Naive thymus-derived CD8-positive, alpha-beta T cell (primary cell): ENCODE measurements around the gene TTC21A. TPM values are rescaled to one million over a fixed set of nuclear protein-coding genes. Genes with fewer than 3 reads are reported as not detected.
"Not testable (repeated sequence)": the region's sequence is repeated elsewhere in the genome, so short reads cannot be mapped to it uniquely, and the experiment has no call there.

Experiments
- ATAC-seq, 2 donors: fragments of 150-1000 bp; cut with Tn5 transposase in 1 of 2; sonication (Bioruptor Pico), chemical (Tn5 transposase) in 1 of 2; 1 replicate in 1 of 2; 2 replicates in 1 of 2; pipeline ENCODE4 v1.10.0; 2021; ENCODE audit warnings: mild to moderate bottlenecking in 2 of 2, moderate library complexity in 2 of 2
- POLR2A ChIA-PET: fragments of 350-600 bp; sonication (Branson Sonifier 250); formaldehyde crosslinking; loops from one replicate; lab custom pipeline; 2021; ENCODE audit warnings: antibody characterized with exemption; lab: Charles Lee
- DNase-seq, 10 donors: peaks; one replicate each; pipeline versions ENCODE4 v3.0.0 to v3.0.0-alpha.2; 2020 to 2022
- H3K27ac Mint-ChIP-seq, 10 donors: one replicate each; pipeline ENCODE4 v1.8.0; 2020 to 2022; ENCODE audit warnings: mild to moderate bottlenecking in 10 of 10, mixed read lengths in 10 of 10, moderate library complexity in 4 of 10, inconsistent platforms in 1 of 10
- H3K27me3 Mint-ChIP-seq, 5 donors: one replicate each; pipeline ENCODE4 v1.8.0; 2021 to 2022; ENCODE audit warnings: mixed read lengths in 5 of 5
- H3K36me3 Mint-ChIP-seq, 3 donors: one replicate each; pipeline ENCODE4 v1.8.0; 2020 to 2022; ENCODE audit warnings: mixed read lengths in 3 of 3, mild to moderate bottlenecking in 2 of 3, inconsistent platforms in 1 of 3
- H3K4me1 Mint-ChIP-seq, 4 donors: one replicate each; pipeline ENCODE4 v1.8.0; 2021 to 2022; ENCODE audit warnings: mixed read lengths in 4 of 4
- H3K4me3 Mint-ChIP-seq, 10 donors: one replicate each; pipeline ENCODE4 v1.8.0; 2020 to 2022; ENCODE audit warnings: mild to moderate bottlenecking in 10 of 10, mixed read lengths in 10 of 10, moderate library complexity in 6 of 10, inconsistent platforms in 1 of 10
- H3K9me3 Mint-ChIP-seq, 9 donors: one replicate each; pipeline ENCODE4 v1.8.0; 2020 to 2022; ENCODE audit warnings: mixed read lengths in 9 of 9, mild to moderate bottlenecking in 3 of 9, inconsistent platforms in 1 of 9, moderate library complexity in 1 of 9
- polyA plus RNA-seq, 3 donors: library from polyadenylated mRNA; unstranded; fragments of 300-500 nt; fragmentation: Illumina TruSeq; gene quantifications; one replicate each; pipeline ENCODE4 v1.2.3, GENCODE V29; 2021
- total RNA-seq, 8 experiments: library from RNA in 2 of 8; stranded (reverse) in 2 of 8; gene quantifications; one replicate each; pipeline ENCODE4 v1.2.3 and lab custom pipeline; 2021 to 2026

The TTC21A gene
- total and polyA plus RNA-seq, 5 experiments from 2014 or later: 0.50 to 8.7 (median 0.94) TPM

DNA sequence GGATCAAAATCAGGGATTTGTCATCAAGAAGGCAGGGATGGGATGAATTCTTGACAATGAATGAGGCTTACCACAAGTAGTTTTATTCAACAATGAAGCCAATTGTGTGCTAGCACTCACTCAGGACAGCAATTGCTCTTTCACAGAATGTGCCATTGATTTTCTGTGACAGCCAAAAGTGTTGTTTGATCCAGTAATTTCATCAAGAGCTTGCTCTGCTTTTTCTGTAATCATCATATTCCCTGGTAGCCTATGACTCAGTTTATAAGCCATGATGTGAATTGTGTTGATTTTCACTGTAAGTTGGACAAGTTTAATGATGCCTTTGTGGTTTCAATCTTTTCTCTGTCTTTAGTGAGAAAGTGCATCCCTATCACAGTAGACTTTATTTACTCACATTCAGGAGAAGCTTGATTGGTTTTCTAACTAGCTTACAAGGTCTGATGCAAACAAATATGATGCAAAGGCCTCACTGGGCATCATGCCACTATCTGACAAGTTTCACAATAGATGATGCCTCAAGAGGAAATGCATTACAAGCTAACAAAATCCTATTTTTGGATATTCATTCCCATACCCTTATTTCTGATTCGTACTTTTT, 59.6 kb downstream of the TTC21A start:
- no peaks in the 10 kb centered on the region for H3K4me1 Mint-ChIP-seq
- H3K4me3 Mint-ChIP-seq: no peak overlapping the region
- no peak for DNase-seq
- peaks cover 0 to 3% (median 0%) of the 10 kb centered on the region in 5 donors for H3K27me3 Mint-ChIP-seq
- no peaks in the 10 kb centered on the region for H3K36me3 Mint-ChIP-seq
- POLR2A ChIA-PET: no interaction called here
- H3K9me3 Mint-ChIP-seq: no peaks in the 10 kb centered on the region
- no peak overlapping the region for H3K27ac Mint-ChIP-seq
- ATAC-seq: no peak

DNA sequence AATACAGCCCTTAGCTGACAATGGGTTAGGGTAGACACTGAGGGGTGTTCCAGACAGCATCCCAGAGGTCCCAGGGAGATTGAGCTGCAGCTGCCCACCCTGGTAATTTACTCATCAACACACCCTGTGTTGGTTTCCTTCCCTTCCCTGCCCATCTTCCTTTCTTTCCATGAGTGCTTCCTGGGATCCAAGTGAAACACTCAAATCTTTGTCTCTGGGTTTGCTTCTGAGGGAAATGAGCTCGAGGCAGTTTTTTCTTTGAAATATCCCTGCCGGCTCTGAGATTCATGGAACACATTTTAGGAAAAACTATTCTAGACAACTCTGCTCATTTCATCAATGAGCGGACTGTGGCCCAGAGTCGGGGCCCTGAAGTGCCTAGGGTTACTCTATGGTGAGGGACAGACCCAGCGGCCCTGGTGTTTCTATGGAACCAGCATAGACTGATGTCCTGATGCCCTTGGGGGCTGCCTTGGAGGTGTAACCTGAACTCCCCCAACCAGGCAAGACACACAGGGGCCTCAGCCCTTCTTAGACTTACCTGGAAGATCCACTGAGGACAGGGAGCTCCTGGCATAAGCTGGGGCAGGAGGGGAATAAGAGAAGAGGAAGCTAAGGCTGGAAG, 60.8 kb downstream of the TTC21A start:
- no peak overlapping the region for H3K4me3 Mint-ChIP-seq
- peaks cover 0 to 2% (median 0%) of the 10 kb centered on the region in 4 donors for H3K4me1 Mint-ChIP-seq
- ATAC-seq (no peak), DNase-seq (peak in 1 of 10 donors; percentile 1)
- POLR2A ChIA-PET: no interaction called here
- H3K27me3 Mint-ChIP-seq: peaks cover 0 to 2% (median 0%) of the 10 kb centered on the region in 5 donors
- H3K36me3 Mint-ChIP-seq: no peaks in the 10 kb centered on the region
- H3K27ac Mint-ChIP-seq: no peak overlapping the region
- H3K9me3 Mint-ChIP-seq: no peaks in the 10 kb centered on the region

DNA sequence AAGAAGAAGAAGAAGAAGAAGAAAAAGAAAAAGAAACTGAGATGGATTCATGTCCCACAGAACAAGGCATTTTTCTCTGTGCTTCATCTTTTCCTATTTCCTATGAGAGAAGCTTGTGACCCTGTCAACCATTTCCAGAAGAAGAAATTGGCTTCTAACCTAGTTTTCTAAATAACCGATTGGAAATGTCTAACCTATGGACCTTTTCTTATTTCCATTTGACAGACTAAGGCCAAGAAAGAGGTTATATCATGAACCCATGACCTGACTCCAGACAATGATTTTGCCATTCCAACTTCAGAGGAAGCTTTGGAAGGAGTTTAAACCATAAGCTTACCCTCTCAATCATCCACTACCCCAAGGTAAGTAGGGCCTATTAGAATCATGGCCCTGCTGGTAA, 62.2 kb downstream of the TTC21A start:
- DNase-seq (no peak), ATAC-seq (no peak)
- Mint-ChIP-seq H3K9me3 (peaks cover 0 to under 1% (median 0%) of the 10 kb centered on the region in 9 donors), H3K36me3 (no peaks in the 10 kb centered on the region), H3K4me1 (peaks cover 0 to 2% (median 0%) of the 10 kb centered on the region in 4 donors), H3K4me3 (no peak overlapping the region), H3K27me3 (no peaks in the 10 kb centered on the region), H3K27ac (peak overlapping the region in 2 of 10 donors; percentile 53 to 79)
- POLR2A ChIA-PET: no interaction called here

DNA sequence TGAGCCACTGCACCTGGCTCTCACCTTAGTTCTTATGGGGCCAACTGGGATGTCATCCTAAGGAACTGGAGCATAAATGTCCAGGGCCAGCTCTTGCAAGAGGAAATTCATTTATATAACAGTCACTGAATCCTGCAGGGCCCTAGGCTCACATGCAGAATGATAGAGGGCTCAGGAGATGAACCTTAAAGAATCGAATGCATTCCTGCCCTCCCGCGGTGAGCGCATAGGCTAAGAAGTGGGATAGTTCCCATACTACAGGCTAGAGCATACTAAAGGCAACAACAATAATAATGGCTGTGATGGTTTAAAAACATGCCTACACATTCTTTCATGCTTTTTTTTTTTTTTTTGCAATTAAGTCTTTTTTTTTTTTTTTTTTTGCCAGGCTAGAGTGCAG, 63.0 kb downstream of the TTC21A start:
- ATAC-seq (no peak), DNase-seq (no peak)
- Mint-ChIP-seq H3K4me3 (no peak overlapping the region), H3K36me3 (no peaks in the 10 kb centered on the region), H3K9me3 (peaks cover 0 to 3% (median 0%) of the 10 kb centered on the region in 9 donors), H3K4me1 (peaks cover 0 to 2% (median 0%) of the 10 kb centered on the region in 4 donors), H3K27me3 (no peaks in the 10 kb centered on the region), H3K27ac (no peak overlapping the region)
- POLR2A ChIA-PET: no interaction called here

DNA sequence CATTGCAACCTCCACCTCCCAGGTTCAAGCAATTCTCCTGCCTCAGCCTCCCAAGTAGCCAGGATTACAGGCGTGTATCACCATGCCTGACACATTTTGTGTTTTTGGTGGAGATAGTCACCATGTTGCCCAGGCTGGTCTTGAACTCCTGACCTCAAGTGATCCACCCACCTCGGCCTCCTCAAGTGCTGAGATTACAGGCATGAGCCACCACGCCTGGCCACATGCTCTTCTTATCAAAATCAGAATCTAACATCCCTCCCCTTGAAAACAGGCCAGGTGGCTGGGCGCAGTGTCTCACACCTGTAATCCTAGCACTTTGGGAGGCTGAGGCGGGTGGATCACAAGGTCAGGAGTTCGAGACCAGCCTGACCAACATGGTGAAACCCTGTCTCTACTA, 63.4 kb downstream of the TTC21A start:
- POLR2A ChIA-PET, H3K36me3 Mint-ChIP-seq, H3K4me1 Mint-ChIP-seq, H3K27ac Mint-ChIP-seq, H3K9me3 Mint-ChIP-seq, H3K27me3 Mint-ChIP-seq, H3K4me3 Mint-ChIP-seq, ATAC-seq: not testable (repeated sequence)
- peak in 1 of 10 donors; percentile 7 for DNase-seq

DNA sequence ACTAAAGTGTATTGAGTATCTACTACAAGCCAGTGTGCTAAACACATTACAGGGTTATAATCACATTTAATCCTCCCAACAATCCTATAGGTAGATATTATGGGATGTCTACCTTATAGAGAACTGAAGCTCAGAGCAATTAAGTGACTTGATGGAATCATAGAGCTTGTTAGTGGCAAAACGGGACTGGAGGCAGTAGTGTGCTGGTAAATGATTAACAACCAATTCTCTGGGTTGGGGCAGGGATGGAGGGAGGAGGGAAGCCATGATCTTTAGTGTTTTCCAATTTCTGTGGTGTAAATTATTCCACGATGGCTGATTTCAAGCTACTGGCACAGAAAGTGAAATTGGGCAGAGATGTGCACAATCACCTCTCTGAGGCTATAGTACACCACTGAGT, 64.4 kb downstream of the TTC21A start:
- no peak overlapping the region for H3K4me3 Mint-ChIP-seq
- H3K9me3 Mint-ChIP-seq: peaks cover 0 to 3% (median 0%) of the 10 kb centered on the region in 9 donors
- peaks cover 0 to 8% (median 2%) of the 10 kb centered on the region in 4 donors for H3K4me1 Mint-ChIP-seq
- POLR2A ChIA-PET: no interaction called here
- H3K27ac Mint-ChIP-seq: no peak overlapping the region
- ATAC-seq (no peak), DNase-seq (no peak)
- no peaks in the 10 kb centered on the region for H3K27me3 Mint-ChIP-seq
- H3K36me3 Mint-ChIP-seq: no peaks in the 10 kb centered on the region

DNA sequence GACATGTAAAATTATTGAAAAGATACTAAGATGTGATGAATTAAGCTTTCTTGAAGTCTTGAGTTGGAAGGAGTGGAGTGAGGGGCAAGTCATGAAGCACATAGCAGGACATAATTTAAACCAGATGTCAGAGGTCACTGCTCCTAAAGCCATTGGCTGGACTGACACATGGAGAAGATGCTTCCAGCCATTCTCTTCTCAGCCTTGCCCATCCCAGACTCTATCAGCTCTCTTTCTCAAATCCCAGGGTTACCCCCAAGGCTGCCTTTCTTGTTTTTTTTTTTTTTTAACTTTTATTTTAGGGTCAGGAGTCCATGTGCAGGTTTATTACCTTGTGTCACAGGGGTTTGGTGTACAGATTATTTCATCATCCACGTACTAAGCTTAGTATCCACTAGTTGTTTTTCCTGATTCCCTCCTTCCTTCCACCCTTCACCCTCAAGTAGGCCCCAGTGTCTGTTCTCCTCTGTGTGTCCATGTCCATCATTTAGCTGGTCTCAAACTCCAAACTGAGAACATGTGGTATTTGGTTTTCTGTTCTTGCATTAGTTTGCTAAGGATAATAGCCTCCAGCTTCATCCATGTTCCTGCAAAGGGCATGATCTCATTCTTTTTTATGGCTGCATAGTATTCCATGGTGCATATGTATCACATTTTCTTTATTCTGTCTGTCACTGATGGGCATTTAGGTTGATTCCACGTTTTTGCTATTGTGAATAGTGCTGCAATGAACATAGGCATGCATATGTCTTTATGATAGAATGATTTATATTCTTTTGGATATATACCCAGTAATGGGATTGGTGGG, 66.0 kb downstream of the TTC21A start:
- POLR2A ChIA-PET: interaction anchor here (0.6 kb wide), 1 partner anchor 122 kb away, joined by 3 read pairs; no protein-coding TSS in a partner anchor
- H3K4me1 Mint-ChIP-seq: peaks cover 9 to 13% (median 12%) of the 10 kb centered on the region in 4 donors
- H3K27me3 Mint-ChIP-seq: no peaks in the 10 kb centered on the region
- peak overlapping the region in 1 of 10 donors; percentile 18 for H3K27ac Mint-ChIP-seq
- H3K36me3 Mint-ChIP-seq: no peaks in the 10 kb centered on the region
- peaks cover 0 to 3% (median 0%) of the 10 kb centered on the region in 9 donors for H3K9me3 Mint-ChIP-seq
- DNase-seq: no peak
- no peak for ATAC-seq
- H3K4me3 Mint-ChIP-seq: no peak overlapping the region

DNA sequence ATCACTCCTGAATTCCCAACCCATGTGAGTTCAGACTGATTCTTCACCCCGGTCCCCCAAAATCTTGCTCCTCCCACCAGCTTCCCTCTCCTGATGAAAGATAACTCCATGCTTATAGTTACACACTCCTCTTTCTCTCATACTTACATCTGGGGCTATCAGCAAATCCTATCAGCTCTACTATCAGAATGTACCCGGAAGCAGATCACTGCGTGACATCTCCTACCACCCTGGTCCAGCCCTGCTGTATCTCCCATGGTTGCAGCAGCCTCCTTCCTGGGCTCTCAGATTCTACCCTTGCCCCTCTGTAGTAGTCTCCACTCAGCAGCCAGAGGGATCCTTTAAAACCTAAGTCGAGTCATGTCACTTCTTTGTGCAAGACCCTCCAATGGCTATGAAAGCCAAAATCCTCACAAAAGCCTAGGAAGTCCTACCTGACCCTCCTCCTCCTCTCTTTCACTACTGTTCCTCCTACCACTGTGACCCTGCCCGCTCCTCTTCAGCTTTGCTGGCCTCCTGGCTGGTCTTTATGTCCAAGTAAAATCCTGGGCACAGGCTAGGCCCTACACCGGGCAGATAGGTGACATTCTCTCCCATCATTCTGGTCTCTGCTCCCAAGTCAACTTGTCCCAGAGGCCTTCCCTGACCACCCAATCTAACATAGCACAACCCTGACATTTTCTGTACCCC, 68.7 kb downstream of the TTC21A start:
- Mint-ChIP-seq H3K27me3 (no peaks in the 10 kb centered on the region), H3K9me3 (peaks cover 0 to 3% (median 0%) of the 10 kb centered on the region in 9 donors), H3K4me1 (peaks cover 27 to 38% (median 35%) of the 10 kb centered on the region in 4 donors), H3K4me3 (peak overlapping the region in 3 of 10 donors; percentile 6 to 24 (median 12)), H3K27ac (peak overlapping the region; percentile 74 to 94 (median 87)), H3K36me3 (no peaks in the 10 kb centered on the region)
- ATAC-seq (no peak), DNase-seq (no peak)
- POLR2A ChIA-PET: interaction anchor here (0.6 kb wide), 1 partner anchor 71 kb away, joined by 3 read pairs; no protein-coding TSS in a partner anchor

DNA sequence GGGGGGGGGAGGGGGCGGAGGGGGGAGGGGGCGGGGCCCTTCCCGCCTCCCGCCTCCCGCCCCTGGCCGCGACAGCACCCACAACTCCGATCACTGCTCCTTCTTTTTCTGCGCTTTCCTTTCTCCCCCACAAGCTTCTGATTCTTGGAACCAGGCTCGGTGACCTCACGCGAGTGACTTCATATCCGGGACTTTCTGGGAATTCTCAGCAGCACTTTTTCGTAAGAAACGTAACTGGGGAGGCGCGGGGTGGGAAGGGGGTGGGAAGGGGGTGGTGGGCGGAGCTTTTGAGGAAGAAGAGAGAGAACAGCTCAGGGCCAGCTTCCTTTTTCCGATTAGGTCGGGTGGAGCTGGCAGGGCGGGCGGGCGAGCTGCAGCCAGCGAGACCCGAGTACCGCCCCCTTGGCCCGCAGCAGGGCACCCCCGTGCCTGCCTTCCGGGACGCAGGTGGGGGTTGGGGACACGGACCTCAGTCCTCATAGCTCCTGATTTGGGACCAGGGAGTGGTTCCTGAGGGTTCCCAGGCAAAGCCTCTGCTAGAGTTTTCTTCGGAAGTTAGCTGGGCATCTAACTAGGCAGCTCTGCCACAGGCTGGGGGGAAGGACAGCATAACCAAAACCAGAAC, 70.3 kb downstream of the TTC21A start:
- peak overlapping the region; percentile 61 to 88 (median 78) for H3K4me3 Mint-ChIP-seq
- POLR2A ChIA-PET: interaction anchor here (0.9 to 1.2 kb wide), 5 partner anchors 13 to 72 kb away, joined by 3 to 6 read pairs (median 3); no protein-coding TSS in a partner anchor
- peaks cover 0 to 3% (median 0%) of the 10 kb centered on the region in 9 donors for H3K9me3 Mint-ChIP-seq
- no peaks in the 10 kb centered on the region for H3K27me3 Mint-ChIP-seq
- ATAC-seq (peak; percentile 11 to 35), DNase-seq (peak in 9 of 10 donors; percentile 33 to 75 (median 53))
- H3K4me1 Mint-ChIP-seq: peaks cover 27 to 42% (median 39%) of the 10 kb centered on the region in 4 donors
- H3K27ac Mint-ChIP-seq: peak overlapping the region; percentile 54 to 94 (median 87)
- H3K36me3 Mint-ChIP-seq: no peaks in the 10 kb centered on the region

DNA sequence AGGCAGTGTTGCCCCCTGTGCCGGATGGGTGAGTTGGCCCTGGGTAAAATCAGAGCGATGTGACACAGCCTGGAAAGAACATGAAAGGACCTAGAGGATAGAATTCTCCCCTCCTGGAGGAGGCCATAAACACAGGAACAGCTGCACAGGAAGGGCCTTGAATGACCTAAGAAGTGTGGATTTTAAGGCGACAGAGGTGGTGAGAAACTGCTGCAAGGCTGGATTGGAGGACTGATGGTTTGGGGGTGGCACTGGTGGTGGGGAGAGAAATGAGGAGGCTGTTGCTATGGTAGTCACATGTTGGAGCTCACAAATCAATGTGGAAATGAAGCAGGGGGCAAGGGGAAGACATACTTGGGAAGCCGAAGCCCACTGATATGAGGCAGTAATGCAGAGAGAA, 71.1 kb downstream of the TTC21A start:
- DNase-seq (no peak), ATAC-seq (no peak)
- Mint-ChIP-seq H3K36me3 (no peaks in the 10 kb centered on the region), H3K27ac (peak overlapping the region; percentile 63 to 93 (median 86)), H3K9me3 (peaks cover 0 to 3% (median 0%) of the 10 kb centered on the region in 9 donors), H3K4me1 (peaks cover 27 to 42% (median 39%) of the 10 kb centered on the region in 4 donors), H3K4me3 (peak overlapping the region; percentile 61 to 88 (median 68)), H3K27me3 (no peaks in the 10 kb centered on the region)
- POLR2A ChIA-PET: interaction anchor here (0.9 to 1.2 kb wide), 5 partner anchors 12 to 72 kb away, joined by 3 to 6 read pairs (median 3); no protein-coding TSS in a partner anchor

DNA sequence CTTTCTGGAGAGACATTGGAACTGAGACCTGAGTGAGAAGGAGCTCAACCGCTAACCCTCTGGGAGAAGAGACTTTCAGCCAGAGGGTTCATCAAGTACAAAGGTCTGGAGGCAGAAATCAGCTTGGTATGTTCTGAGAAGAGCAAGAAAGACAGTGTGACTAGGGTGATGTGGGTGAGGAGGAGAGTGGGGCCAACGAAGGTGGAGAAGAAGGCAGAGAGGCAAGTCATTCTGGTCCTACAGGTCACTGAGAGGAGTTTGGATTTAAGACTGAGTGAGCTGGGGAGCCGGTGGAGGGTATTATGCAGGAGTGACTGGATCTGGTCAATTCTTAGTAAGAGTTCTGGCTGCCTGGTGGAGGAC, 72.7 kb downstream of the TTC21A start:
- Mint-ChIP-seq H3K4me1 (peaks cover 27 to 42% (median 39%) of the 10 kb centered on the region in 4 donors), H3K4me3 (peak overlapping the region; percentile 67 to 91 (median 84)), H3K27ac (peak overlapping the region; percentile 78 to 97 (median 92)), H3K9me3 (no peaks in the 10 kb centered on the region), H3K36me3 (no peaks in the 10 kb centered on the region), H3K27me3 (no peaks in the 10 kb centered on the region)
- POLR2A ChIA-PET: no interaction called here
- ATAC-seq: no peak
- DNase-seq: no peak
